HL-60 (cell line): Measurements from ENCODE around the gene DCUN1D3.

Source experiments
- DNase-seq, 2 experiments: peaks; one replicate each; pipeline ENCODE4 v3.0.0-alpha.2; 2010 to 2020; ENCODE audit warnings: low read depth in 1 of 2, low spot score in 1 of 2
- H3K27ac ChIP-seq: fragments of 250-450 bp; sonication (Bioruptor Pico); replicated peaks from 2 replicates; pipeline ENCODE4 v1.5.1; 2020; ENCODE audit warnings: mild to moderate bottlenecking, moderate library complexity
- H3K27me3 ChIP-seq: fragments of 250-450 bp; sonication (Bioruptor Pico); 2 replicates; pipeline ENCODE4 v1.5.1; 2021; ENCODE audit warnings: mild to moderate bottlenecking, moderate library complexity; ENCODE audit not compliant: insufficient read depth, poor library complexity, severe bottlenecking
- H3K4me3 ChIP-seq: replicated peaks from 2 replicates; pipeline ENCODE4 v1.5.1; 2011; ENCODE audit warnings: mild to moderate bottlenecking, control low read depth, low read length; ENCODE audit not compliant: insufficient read depth
- GABPA ChIP-seq: IDR thresholded peaks from 2 replicates; pipeline ENCODE4 v1.6.1; 2012; ENCODE audit warnings: low read depth
- POLR2AphosphoS5 ChIP-seq: IDR thresholded peaks from 2 replicates; pipeline ENCODE4 v1.6.1; 2012; ENCODE audit warnings: low read depth
- SPI1 ChIP-seq: IDR thresholded peaks from 2 replicates; pipeline ENCODE4 v1.6.1; 2012; ENCODE audit warnings: low read depth, mild to moderate bottlenecking, borderline replicate concordance
- TF ChIP-seq, protein P1 (sequence below): IDR thresholded peaks from 2 replicates; pipeline ENCODE4 v1.6.1; 2012; ENCODE audit warnings: low read depth; ENCODE audit not compliant: insufficient replicate concordance
- TF ChIP-seq, protein P2 (sequence below): IDR thresholded peaks from one replicate; pipeline ENCODE4 v1.5.1; 2011; ENCODE audit warnings: low read length, control low read depth, inconsistent platforms; ENCODE audit not compliant: insufficient read depth

The DCUN1D3 gene

GRCh38 chr16:20887207-20887606, 13.0 kb downstream of the DCUN1D3 start:
- Histone ChIP-seq H3K27me3 (no peaks in the 10 kb centered on the region), H3K4me3 (no peak overlapping the region), H3K27ac (no peak overlapping the region)
- no peak for DNase-seq
- TF ChIP-seq, protein P1, sequence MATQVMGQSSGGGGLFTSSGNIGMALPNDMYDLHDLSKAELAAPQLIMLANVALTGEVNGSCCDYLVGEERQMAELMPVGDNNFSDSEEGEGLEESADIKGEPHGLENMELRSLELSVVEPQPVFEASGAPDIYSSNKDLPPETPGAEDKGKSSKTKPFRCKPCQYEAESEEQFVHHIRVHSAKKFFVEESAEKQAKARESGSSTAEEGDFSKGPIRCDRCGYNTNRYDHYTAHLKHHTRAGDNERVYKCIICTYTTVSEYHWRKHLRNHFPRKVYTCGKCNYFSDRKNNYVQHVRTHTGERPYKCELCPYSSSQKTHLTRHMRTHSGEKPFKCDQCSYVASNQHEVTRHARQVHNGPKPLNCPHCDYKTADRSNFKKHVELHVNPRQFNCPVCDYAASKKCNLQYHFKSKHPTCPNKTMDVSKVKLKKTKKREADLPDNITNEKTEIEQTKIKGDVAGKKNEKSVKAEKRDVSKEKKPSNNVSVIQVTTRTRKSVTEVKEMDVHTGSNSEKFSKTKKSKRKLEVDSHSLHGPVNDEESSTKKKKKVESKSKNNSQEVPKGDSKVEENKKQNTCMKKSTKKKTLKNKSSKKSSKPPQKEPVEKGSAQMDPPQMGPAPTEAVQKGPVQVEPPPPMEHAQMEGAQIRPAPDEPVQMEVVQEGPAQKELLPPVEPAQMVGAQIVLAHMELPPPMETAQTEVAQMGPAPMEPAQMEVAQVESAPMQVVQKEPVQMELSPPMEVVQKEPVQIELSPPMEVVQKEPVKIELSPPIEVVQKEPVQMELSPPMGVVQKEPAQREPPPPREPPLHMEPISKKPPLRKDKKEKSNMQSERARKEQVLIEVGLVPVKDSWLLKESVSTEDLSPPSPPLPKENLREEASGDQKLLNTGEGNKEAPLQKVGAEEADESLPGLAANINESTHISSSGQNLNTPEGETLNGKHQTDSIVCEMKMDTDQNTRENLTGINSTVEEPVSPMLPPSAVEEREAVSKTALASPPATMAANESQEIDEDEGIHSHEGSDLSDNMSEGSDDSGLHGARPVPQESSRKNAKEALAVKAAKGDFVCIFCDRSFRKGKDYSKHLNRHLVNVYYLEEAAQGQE = no peak
- TF ChIP-seq, protein P2, sequence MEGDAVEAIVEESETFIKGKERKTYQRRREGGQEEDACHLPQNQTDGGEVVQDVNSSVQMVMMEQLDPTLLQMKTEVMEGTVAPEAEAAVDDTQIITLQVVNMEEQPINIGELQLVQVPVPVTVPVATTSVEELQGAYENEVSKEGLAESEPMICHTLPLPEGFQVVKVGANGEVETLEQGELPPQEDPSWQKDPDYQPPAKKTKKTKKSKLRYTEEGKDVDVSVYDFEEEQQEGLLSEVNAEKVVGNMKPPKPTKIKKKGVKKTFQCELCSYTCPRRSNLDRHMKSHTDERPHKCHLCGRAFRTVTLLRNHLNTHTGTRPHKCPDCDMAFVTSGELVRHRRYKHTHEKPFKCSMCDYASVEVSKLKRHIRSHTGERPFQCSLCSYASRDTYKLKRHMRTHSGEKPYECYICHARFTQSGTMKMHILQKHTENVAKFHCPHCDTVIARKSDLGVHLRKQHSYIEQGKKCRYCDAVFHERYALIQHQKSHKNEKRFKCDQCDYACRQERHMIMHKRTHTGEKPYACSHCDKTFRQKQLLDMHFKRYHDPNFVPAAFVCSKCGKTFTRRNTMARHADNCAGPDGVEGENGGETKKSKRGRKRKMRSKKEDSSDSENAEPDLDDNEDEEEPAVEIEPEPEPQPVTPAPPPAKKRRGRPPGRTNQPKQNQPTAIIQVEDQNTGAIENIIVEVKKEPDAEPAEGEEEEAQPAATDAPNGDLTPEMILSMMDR = no peak
- TF ChIP-seq SPI1 = no peak
- TF ChIP-seq GABPA = no peak
- TF ChIP-seq POLR2AphosphoS5 = no peak

- no peak for TF ChIP-seq POLR2AphosphoS5
- TF ChIP-seq, protein P1 = no peak
- no peak for TF ChIP-seq SPI1
- H3K27ac ChIP-seq = no peak overlapping the region
- H3K27me3 ChIP-seq = no peaks in the 10 kb centered on the region
- DNase-seq = no peak
- H3K4me3 ChIP-seq = no peak overlapping the region
Observed at GRCh38 chr16:20886320-20886719, 13.8 kb downstream of the DCUN1D3 start.

DNA sequence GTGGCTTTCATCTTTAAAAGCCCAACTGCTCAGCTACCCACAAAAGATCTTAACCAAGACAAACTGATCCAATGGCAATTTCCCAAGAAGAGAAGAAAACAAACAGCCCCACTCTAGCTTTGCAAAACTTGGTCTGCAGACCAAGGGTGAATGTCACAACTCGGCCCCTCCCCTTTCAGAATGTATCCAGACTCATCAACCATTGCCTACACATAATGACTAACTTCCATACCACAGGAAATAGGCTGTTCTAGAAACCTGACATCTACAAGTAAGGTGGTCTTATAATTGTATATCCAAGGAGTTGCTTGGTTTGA, 16.0 kb downstream of the DCUN1D3 start:
- Histone ChIP-seq H3K27me3 (no peaks in the 10 kb centered on the region), H3K4me3 (no peak overlapping the region), H3K27ac (peak overlapping the region; percentile 12; the same call in 1 of the 2 replicates)
- DNase-seq = peak in 1 of 2 experiments; percentile 70
- TF ChIP-seq, protein P2 = no peak
- no peak for TF ChIP-seq SPI1
- TF ChIP-seq GABPA = no peak
- TF ChIP-seq POLR2AphosphoS5 = no peak
- TF ChIP-seq, protein P1 = no peak
